ENCODE data around the gene SLC13A3. TPM values are rescaled to one million over a fixed set of nuclear protein-coding genes. Genes with fewer than 3 reads are reported as not detected.

SLC13A3 gene
- total RNA-seq, 2 experiments from 2014 or later = 0.35 TPM; not detected in 1

- Mint-ChIP-seq H3K4me3 (no peak overlapping the region), H3K9me3 (no peaks in the 10 kb centered on the region), H3K36me3 (ENCODE audit: low read depth) (no peaks in the 10 kb centered on the region), H3K4me1 (no peaks in the 10 kb centered on the region), H3K27ac (no peak overlapping the region), H3K27me3 (peaks cover 12% of the 10 kb centered on the region)
- CTCF ChIA-PET = no interaction called here
- POLR2A ChIA-PET = no interaction called here
- no peak for DNase-seq
These were observed 36.8 kb downstream of the SLC13A3 start for GRCh38 chr20:46614503-46614902.

- Mint-ChIP-seq H3K4me1 (no peaks in the 10 kb centered on the region), H3K36me3 (ENCODE audit: low read depth) (no peaks in the 10 kb centered on the region), H3K27me3 (peaks cover 9% of the 10 kb centered on the region), H3K27ac (no peak overlapping the region), H3K9me3 (no peaks in the 10 kb centered on the region), H3K4me3 (no peak overlapping the region)
- CTCF ChIA-PET = no interaction called here
- no peak for DNase-seq
- POLR2A ChIA-PET = no interaction called here
These were observed 41.1 kb downstream of the SLC13A3 start for GRCh38 chr20:46610145-46610544.

GRCh38 chr20:46609043-46609442 is 42.2 kb downstream of the SLC13A3 start:
- no peak for DNase-seq
- no peak overlapping the region for H3K4me3 Mint-ChIP-seq
- no peaks in the 10 kb centered on the region for H3K9me3 Mint-ChIP-seq
- CTCF ChIA-PET = no interaction called here
- peaks cover 9% of the 10 kb centered on the region for H3K27me3 Mint-ChIP-seq
- no peak overlapping the region for H3K27ac Mint-ChIP-seq
- H3K4me1 Mint-ChIP-seq = no peaks in the 10 kb centered on the region
- POLR2A ChIA-PET = no interaction called here
- no peaks in the 10 kb centered on the region for H3K36me3 Mint-ChIP-seq (ENCODE audit: low read depth)

- no peaks in the 10 kb centered on the region for H3K36me3 Mint-ChIP-seq (ENCODE audit: low read depth)
- ChIA-PET POLR2A (no interaction called here), CTCF (no interaction called here)
- H3K27me3 Mint-ChIP-seq = peaks cover 7% of the 10 kb centered on the region
- no peak for DNase-seq
- H3K4me1 Mint-ChIP-seq = no peaks in the 10 kb centered on the region
- H3K4me3 Mint-ChIP-seq = no peak overlapping the region
- no peak overlapping the region for H3K27ac Mint-ChIP-seq
- no peaks in the 10 kb centered on the region for H3K9me3 Mint-ChIP-seq
These were observed 43.3 kb downstream of the SLC13A3 start for GRCh38 chr20:46607849-46608497.

- no peak for DNase-seq
- H3K27ac Mint-ChIP-seq = no peak overlapping the region
- no peaks in the 10 kb centered on the region for H3K9me3 Mint-ChIP-seq
- no peak overlapping the region for H3K4me3 Mint-ChIP-seq
- ChIA-PET CTCF (interaction anchor here (1.2 kb wide), 1 partner anchor 9 kb away, joined by 3 read pairs; no protein-coding TSS in a partner anchor), POLR2A (no interaction called here)
- H3K36me3 Mint-ChIP-seq (ENCODE audit: low read depth) = no peaks in the 10 kb centered on the region
- H3K4me1 Mint-ChIP-seq = no peaks in the 10 kb centered on the region
- peaks cover 7% of the 10 kb centered on the region for H3K27me3 Mint-ChIP-seq
These were observed 43.9 kb downstream of the SLC13A3 start for GRCh38 chr20:46607191-46607848.

- peaks cover under 1% of the 10 kb centered on the region for H3K4me1 Mint-ChIP-seq
- no peaks in the 10 kb centered on the region for H3K36me3 Mint-ChIP-seq (ENCODE audit: low read depth)
- H3K27me3 Mint-ChIP-seq = peaks cover 7% of the 10 kb centered on the region
- no peak for DNase-seq
- ChIA-PET CTCF (interaction anchor here (1.2 kb wide), 1 partner anchor 10 kb away, joined by 3 read pairs; no protein-coding TSS in a partner anchor), POLR2A (no interaction called here)
- H3K4me3 Mint-ChIP-seq = no peak overlapping the region
- H3K9me3 Mint-ChIP-seq = no peaks in the 10 kb centered on the region
- H3K27ac Mint-ChIP-seq = no peak overlapping the region
These were observed 44.5 kb downstream of the SLC13A3 start for GRCh38 chr20:46606817-46607190.

- H3K4me3 Mint-ChIP-seq = no peak overlapping the region
- ChIA-PET POLR2A (no interaction called here), CTCF (interaction anchor here (1.2 kb wide), 1 partner anchor 10 kb away, joined by 3 read pairs; no protein-coding TSS in a partner anchor)
- no peak for DNase-seq
- H3K36me3 Mint-ChIP-seq (ENCODE audit: low read depth) = no peaks in the 10 kb centered on the region
- H3K27me3 Mint-ChIP-seq = peaks cover 2% of the 10 kb centered on the region
- H3K4me1 Mint-ChIP-seq = peaks cover 7% of the 10 kb centered on the region
- no peak overlapping the region for H3K27ac Mint-ChIP-seq
- no peaks in the 10 kb centered on the region for H3K9me3 Mint-ChIP-seq
These were observed 45.1 kb downstream of the SLC13A3 start for GRCh38 chr20:46605978-46606816.

GRCh38 chr20:46605181-46605580 is 46.1 kb downstream of the SLC13A3 start:
- peaks cover 2% of the 10 kb centered on the region for H3K27me3 Mint-ChIP-seq
- DNase-seq = no peak
- H3K36me3 Mint-ChIP-seq (ENCODE audit: low read depth) = no peaks in the 10 kb centered on the region
- no peak overlapping the region for H3K27ac Mint-ChIP-seq
- H3K9me3 Mint-ChIP-seq = no peaks in the 10 kb centered on the region
- peaks cover 7% of the 10 kb centered on the region for H3K4me1 Mint-ChIP-seq
- ChIA-PET CTCF (interaction anchor here (1.2 kb wide), 1 partner anchor 12 kb away, joined by 4 read pairs; no protein-coding TSS in a partner anchor), POLR2A (no interaction called here)
- no peak overlapping the region for H3K4me3 Mint-ChIP-seq

GRCh38 chr20:46604551-46605133 is 46.6 kb downstream of the SLC13A3 start:
- Mint-ChIP-seq H3K9me3 (no peaks in the 10 kb centered on the region), H3K4me3 (no peak overlapping the region), H3K27ac (no peak overlapping the region), H3K36me3 (ENCODE audit: low read depth) (no peaks in the 10 kb centered on the region), H3K27me3 (peaks cover 6% of the 10 kb centered on the region), H3K4me1 (peaks cover 7% of the 10 kb centered on the region)
- ChIA-PET POLR2A (no interaction called here), CTCF (interaction anchor here (1.2 to 1.4 kb wide), 2 partner anchors 10 to 12 kb away, joined by 4 read pairs; no protein-coding TSS in a partner anchor)
- DNase-seq = no peak

GRCh38 chr20:46602429-46602828 is 48.8 kb downstream of the SLC13A3 start:
- peaks cover 7% of the 10 kb centered on the region for H3K4me1 Mint-ChIP-seq
- no peak overlapping the region for H3K4me3 Mint-ChIP-seq
- CTCF ChIA-PET = interaction anchor here (0.8 to 1.4 kb wide), 6 partner anchors 18 to 201 kb away, joined by 3 to 5 read pairs (median 3); no protein-coding TSS in a partner anchor
- no peak for DNase-seq
- H3K27ac Mint-ChIP-seq = no peak overlapping the region
- POLR2A ChIA-PET = no interaction called here
- H3K36me3 Mint-ChIP-seq (ENCODE audit: low read depth) = no peaks in the 10 kb centered on the region
- H3K9me3 Mint-ChIP-seq = no peaks in the 10 kb centered on the region
- peaks cover 9% of the 10 kb centered on the region for H3K27me3 Mint-ChIP-seq

- Mint-ChIP-seq H3K27me3 (peaks cover 9% of the 10 kb centered on the region), H3K4me3 (no peak overlapping the region), H3K4me1 (peaks cover 7% of the 10 kb centered on the region), H3K27ac (no peak overlapping the region), H3K36me3 (ENCODE audit: low read depth) (no peaks in the 10 kb centered on the region), H3K9me3 (no peaks in the 10 kb centered on the region)
- no peak for DNase-seq
- POLR2A ChIA-PET = no interaction called here
- CTCF ChIA-PET = interaction anchor here (0.8 to 1.4 kb wide), 6 partner anchors 17 to 202 kb away, joined by 3 to 5 read pairs (median 3); no protein-coding TSS in a partner anchor
These were observed 49.6 kb downstream of the SLC13A3 start for GRCh38 chr20:46601603-46602122.

- Mint-ChIP-seq H3K4me3 (no peak overlapping the region), H3K4me1 (peaks cover 7% of the 10 kb centered on the region), H3K27ac (no peak overlapping the region), H3K27me3 (peaks cover 17% of the 10 kb centered on the region), H3K36me3 (ENCODE audit: low read depth) (no peaks in the 10 kb centered on the region), H3K9me3 (no peaks in the 10 kb centered on the region)
- no peak for DNase-seq
- ChIA-PET CTCF (no interaction called here), POLR2A (no interaction called here)
These were observed 50.9 kb downstream of the SLC13A3 start for GRCh38 chr20:46600286-46600752.
